Neural cell (in vitro differentiated cells): ENCODE results near the gene COL9A1. TPM values are rescaled to one million over a fixed set of nuclear protein-coding genes. Genes with fewer than 3 reads are reported as not detected.

Source experiments
- H2AFZ ChIP-seq: fragments of 200-600, 300-800 bp; sonication (generic), shearing (Covaris generic); 2 replicates; pipeline ENCODE4 v1.6.0; 2014; ENCODE audit warnings: low read depth, mild to moderate bottlenecking, antibody characterized with exemption, low read length, moderate library complexity
- H3F3A ChIP-seq: fragments of 200-600 bp; shearing (Covaris generic); 2 replicates; pipeline ENCODE4 v1.6.1; 2016; ENCODE audit warnings: mild to moderate bottlenecking, moderate library complexity, mixed read lengths, antibody characterized with exemption, low read length; ENCODE audit not compliant: insufficient read depth, poor library complexity, severe bottlenecking
- H3K27ac ChIP-seq: fragments of 200-600, 300-800 bp; sonication (generic), shearing (Covaris generic); 2 replicates; pipeline ENCODE4 v1.5.1; 2014; ENCODE audit warnings: mild to moderate bottlenecking, low read length, moderate library complexity
- H3K27me3 ChIP-seq: fragments of 300-800, 200-600 bp; sonication (generic), shearing (Covaris generic); 2 replicates; pipeline ENCODE4 v1.6.0; 2014; ENCODE audit warnings: mild to moderate bottlenecking, low read depth, low read length, moderate library complexity; ENCODE audit not compliant: insufficient read depth
- H3K36me3 ChIP-seq: fragments of 300-800, 200-600 bp; sonication (generic), shearing (Covaris generic); 2 replicates; pipeline ENCODE4 v1.5.1; 2014; ENCODE audit warnings: mild to moderate bottlenecking, antibody characterized with exemption, low read length, moderate library complexity; ENCODE audit not compliant: insufficient read depth
- H3K4me2 ChIP-seq: fragments of 300-800, 200-600 bp; sonication (generic), shearing (Covaris generic); 2 replicates; pipeline ENCODE4 v1.6.0; 2014; ENCODE audit warnings: mild to moderate bottlenecking, low read length
- H3K4me3 ChIP-seq: fragments of 300-800, 200-600 bp; sonication (generic), shearing (Covaris generic); 2 replicates; pipeline ENCODE4 v1.5.1; 2014; ENCODE audit warnings: mild to moderate bottlenecking, low read length, moderate library complexity
- H3K79me2 ChIP-seq: fragments of 200-600 bp; shearing (Covaris generic); replicated peaks from 2 replicates; pipeline ENCODE4 v1.6.0; 2014; ENCODE audit warnings: mild to moderate bottlenecking, low read length, moderate library complexity; ENCODE audit not compliant: insufficient read depth
- H3K9ac ChIP-seq: fragments of 300-800, 200-600 bp; sonication (generic), shearing (Covaris generic); 2 replicates; pipeline ENCODE4 v1.6.1; 2016; ENCODE audit warnings: mild to moderate bottlenecking, low read length, mixed read lengths
- H3K9me2 ChIP-seq: fragments of 200-600 bp; shearing (Covaris generic); 2 replicates; pipeline ENCODE4 v1.6.1; 2016; ENCODE audit warnings: mild to moderate bottlenecking, low read length, mixed read lengths; ENCODE audit not compliant: insufficient read depth
- H3K9me3 ChIP-seq: fragments of 200-600, 300-800 bp; sonication (generic), shearing (Covaris generic); 2 replicates; pipeline ENCODE4 v1.6.1; 2016; ENCODE audit warnings: mild to moderate bottlenecking, mixed run types, low read length, moderate library complexity, mixed read lengths
- H4K20me1 ChIP-seq: fragments of 200-600 bp; shearing (Covaris generic); 2 replicates; pipeline ENCODE4 v1.6.1; 2016; ENCODE audit warnings: mild to moderate bottlenecking, mixed run types; ENCODE audit not compliant: insufficient read depth
- EP300 ChIP-seq: fragments of 450-650 bp; conservative IDR thresholded peaks from 2 replicates; pipeline ENCODE4 v1.6.1; 2014; ENCODE audit warnings: antibody characterized with exemption, mild to moderate bottlenecking, moderate library complexity; ENCODE audit not compliant: poor library complexity, severe bottlenecking
- EZH2 ChIP-seq: fragments of 200-600, 300-800 bp; shearing (Covaris generic), sonication (generic); IDR thresholded peaks from 2 replicates; pipeline ENCODE4 v1.6.1; 2014; ENCODE audit warnings: antibody characterized with exemption, low read length, borderline replicate concordance, mild to moderate bottlenecking; ENCODE audit not compliant: insufficient read depth, poor library complexity, severe bottlenecking
- MXI1 ChIP-seq: fragments of 450-650 bp; conservative IDR thresholded peaks from 2 replicates; pipeline ENCODE4 v1.6.1; 2014; ENCODE audit warnings: antibody characterized with exemption, mild to moderate bottlenecking; ENCODE audit not compliant: poor library complexity, severe bottlenecking
- POLR2AphosphoS5 ChIP-seq: IDR thresholded peaks from 2 replicates; pipeline ENCODE4 v1.6.1; 2012
- RAD21 ChIP-seq: fragments of 450-650 bp; conservative IDR thresholded peaks from 2 replicates; pipeline ENCODE4 v1.6.1; 2014; ENCODE audit warnings: antibody characterized with exemption, mild to moderate bottlenecking, moderate library complexity
- SMC3 ChIP-seq: fragments of 450-650 bp; conservative IDR thresholded peaks from 2 replicates; pipeline ENCODE4 v1.6.1; 2014; ENCODE audit warnings: antibody characterized with exemption, mild to moderate bottlenecking, moderate library complexity; ENCODE audit not compliant: poor library complexity
- TAF1 ChIP-seq: IDR thresholded peaks from 2 replicates; pipeline ENCODE4 v1.6.1; 2012; ENCODE audit warnings: low read depth
- polyA plus RNA-seq: library from polyadenylated mRNA; depleted of rRNA; stranded (reverse); fragments of >200 nt; gene quantifications from 2 replicates; pipeline ENCODE4 v1.2.3, GENCODE V29; 2014
- TF ChIP-seq, protein P1 (sequence below): IDR thresholded peaks from 2 replicates; pipeline ENCODE4 v1.6.1; 2012; ENCODE audit warnings: borderline replicate concordance
- TF ChIP-seq, protein P2 (sequence below): fragments of 450-650 bp; IDR thresholded peaks from 2 replicates; pipeline ENCODE4 v1.5.1; 2014; ENCODE audit warnings: antibody characterized with exemption, mild to moderate bottlenecking, moderate library complexity; ENCODE audit not compliant: poor library complexity, severe bottlenecking

COL9A1 gene
- polyA plus RNA-seq, 1 donor from 2014 or later, result 1.0 TPM

DNA sequence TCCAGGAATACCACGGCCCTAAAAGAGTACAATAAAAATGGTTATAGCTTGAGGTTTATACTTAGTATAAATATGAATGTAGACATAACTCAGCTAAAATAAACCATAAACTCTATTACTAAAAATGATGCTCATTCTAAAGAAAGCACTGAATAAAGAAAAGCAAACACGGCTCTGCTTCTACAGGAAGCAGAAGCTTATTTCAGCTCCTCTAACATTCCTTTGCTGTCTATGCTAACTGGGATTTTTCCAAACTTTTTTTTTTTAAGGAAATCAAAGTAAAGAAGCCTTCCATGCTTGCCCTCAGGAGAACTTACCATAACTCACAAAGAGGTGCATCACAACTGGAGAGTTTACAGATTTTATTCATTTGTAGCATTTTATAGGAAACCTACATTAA lies 30.8 kb downstream of the COL9A1 start:
- TF ChIP-seq, protein P1, sequence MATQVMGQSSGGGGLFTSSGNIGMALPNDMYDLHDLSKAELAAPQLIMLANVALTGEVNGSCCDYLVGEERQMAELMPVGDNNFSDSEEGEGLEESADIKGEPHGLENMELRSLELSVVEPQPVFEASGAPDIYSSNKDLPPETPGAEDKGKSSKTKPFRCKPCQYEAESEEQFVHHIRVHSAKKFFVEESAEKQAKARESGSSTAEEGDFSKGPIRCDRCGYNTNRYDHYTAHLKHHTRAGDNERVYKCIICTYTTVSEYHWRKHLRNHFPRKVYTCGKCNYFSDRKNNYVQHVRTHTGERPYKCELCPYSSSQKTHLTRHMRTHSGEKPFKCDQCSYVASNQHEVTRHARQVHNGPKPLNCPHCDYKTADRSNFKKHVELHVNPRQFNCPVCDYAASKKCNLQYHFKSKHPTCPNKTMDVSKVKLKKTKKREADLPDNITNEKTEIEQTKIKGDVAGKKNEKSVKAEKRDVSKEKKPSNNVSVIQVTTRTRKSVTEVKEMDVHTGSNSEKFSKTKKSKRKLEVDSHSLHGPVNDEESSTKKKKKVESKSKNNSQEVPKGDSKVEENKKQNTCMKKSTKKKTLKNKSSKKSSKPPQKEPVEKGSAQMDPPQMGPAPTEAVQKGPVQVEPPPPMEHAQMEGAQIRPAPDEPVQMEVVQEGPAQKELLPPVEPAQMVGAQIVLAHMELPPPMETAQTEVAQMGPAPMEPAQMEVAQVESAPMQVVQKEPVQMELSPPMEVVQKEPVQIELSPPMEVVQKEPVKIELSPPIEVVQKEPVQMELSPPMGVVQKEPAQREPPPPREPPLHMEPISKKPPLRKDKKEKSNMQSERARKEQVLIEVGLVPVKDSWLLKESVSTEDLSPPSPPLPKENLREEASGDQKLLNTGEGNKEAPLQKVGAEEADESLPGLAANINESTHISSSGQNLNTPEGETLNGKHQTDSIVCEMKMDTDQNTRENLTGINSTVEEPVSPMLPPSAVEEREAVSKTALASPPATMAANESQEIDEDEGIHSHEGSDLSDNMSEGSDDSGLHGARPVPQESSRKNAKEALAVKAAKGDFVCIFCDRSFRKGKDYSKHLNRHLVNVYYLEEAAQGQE, result no peak
- TF ChIP-seq EZH2, result no peak
- no peak for TF ChIP-seq RAD21
- Histone ChIP-seq H3K79me2 (no peaks in the 10 kb centered on the region), H4K20me1 (no peaks in the 10 kb centered on the region), H3K27ac (no peak overlapping the region), H3K4me3 (no peak overlapping the region), H3K36me3 (no peaks in the 10 kb centered on the region), H3K9ac (no peak overlapping the region), H3K9me2 (no peaks in the 10 kb centered on the region), H3K27me3 (peaks cover 47% of the 10 kb centered on the region), H2AFZ (no peak overlapping the region), H3K4me2 (no peak overlapping the region), H3F3A (no peaks in the 10 kb centered on the region), H3K9me3 (no peaks in the 10 kb centered on the region)

DNA sequence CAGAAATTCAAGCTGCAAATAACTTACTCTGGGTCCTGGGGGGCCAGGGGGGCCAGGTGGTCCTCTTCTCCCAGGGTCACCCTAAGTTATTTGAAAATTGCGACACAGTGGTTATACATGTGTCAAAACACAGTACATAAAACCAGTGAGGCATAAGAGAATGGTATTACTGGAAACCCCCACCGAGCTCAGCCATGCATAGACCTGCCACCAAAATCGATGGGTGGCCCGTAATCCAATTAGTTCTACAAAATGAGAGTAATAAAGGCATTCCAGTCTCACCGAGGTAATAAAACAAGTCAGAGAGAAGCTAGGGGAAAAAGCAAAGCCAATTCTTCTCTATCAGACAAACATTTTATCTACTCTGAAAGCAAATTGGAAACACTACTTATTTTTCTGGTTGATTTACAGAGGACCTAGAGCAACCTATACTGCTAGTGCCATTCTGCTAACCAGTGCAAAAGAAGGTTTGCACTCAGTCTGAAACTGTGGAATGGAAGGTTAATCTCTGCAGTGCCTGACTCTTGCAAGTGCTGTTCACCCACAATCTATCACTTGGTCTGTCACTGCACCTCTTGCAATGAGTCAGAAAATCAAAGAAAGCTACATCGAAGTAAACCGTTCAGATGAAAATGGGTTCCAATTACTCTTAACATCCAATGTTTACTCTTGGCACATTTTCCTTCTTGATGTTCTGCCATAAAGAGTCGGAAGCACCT lies 32.4 kb downstream of the COL9A1 start:
- Histone ChIP-seq H3K36me3 (no peaks in the 10 kb centered on the region), H2AFZ (no peak overlapping the region), H3K27ac (no peak overlapping the region), H3K9ac (no peak overlapping the region), H3K79me2 (no peaks in the 10 kb centered on the region), H3K4me3 (no peak overlapping the region), H3K9me2 (no peaks in the 10 kb centered on the region), H3K27me3 (peaks cover 47% of the 10 kb centered on the region), H4K20me1 (no peaks in the 10 kb centered on the region), H3K4me2 (no peak overlapping the region), H3F3A (no peaks in the 10 kb centered on the region), H3K9me3 (no peaks in the 10 kb centered on the region)
- TF ChIP-seq TAF1 (no peak), MXI1 (no peak)

DNA sequence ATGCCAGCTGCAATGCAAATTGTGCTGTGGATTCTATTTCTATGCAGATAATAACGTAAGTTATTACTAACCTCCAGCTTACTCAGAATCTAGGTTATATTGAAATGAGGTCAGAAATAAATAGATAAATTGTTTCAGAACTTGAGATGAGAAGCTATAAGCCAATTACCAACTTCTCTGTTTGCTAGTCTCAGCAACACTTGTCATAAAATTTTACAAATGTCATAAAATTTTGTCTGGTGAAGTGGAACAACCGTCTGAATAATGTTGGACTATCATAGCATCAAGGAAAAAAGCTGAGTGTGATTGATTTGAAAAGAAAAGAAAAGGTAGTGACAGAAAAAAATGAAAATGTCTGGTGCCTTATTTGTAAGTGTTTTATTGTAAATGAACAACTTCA lies 36.7 kb downstream of the COL9A1 start:
- H3K9me3 ChIP-seq, result no peaks in the 10 kb centered on the region
- H3K9me2 ChIP-seq, result no peaks in the 10 kb centered on the region
- no peak overlapping the region for H3K27ac ChIP-seq
- H3K9ac ChIP-seq, result no peak overlapping the region
- H3K27me3 ChIP-seq, result peaks cover 21% of the 10 kb centered on the region
- H3F3A ChIP-seq, result no peaks in the 10 kb centered on the region
- no peaks in the 10 kb centered on the region for H4K20me1 ChIP-seq
- H3K79me2 ChIP-seq, result no peaks in the 10 kb centered on the region
- no peak overlapping the region for H2AFZ ChIP-seq
- H3K36me3 ChIP-seq, result no peaks in the 10 kb centered on the region
- H3K4me2 ChIP-seq, result no peak overlapping the region
- H3K4me3 ChIP-seq, result no peak overlapping the region
- TF ChIP-seq, protein P1, result no peak
- no peak for TF ChIP-seq MXI1
- no peak for TF ChIP-seq EP300
- no peak for TF ChIP-seq SMC3
- TF ChIP-seq EZH2, result no peak
- no peak for TF ChIP-seq RAD21
- TF ChIP-seq TAF1, result no peak
- TF ChIP-seq, protein P2, sequence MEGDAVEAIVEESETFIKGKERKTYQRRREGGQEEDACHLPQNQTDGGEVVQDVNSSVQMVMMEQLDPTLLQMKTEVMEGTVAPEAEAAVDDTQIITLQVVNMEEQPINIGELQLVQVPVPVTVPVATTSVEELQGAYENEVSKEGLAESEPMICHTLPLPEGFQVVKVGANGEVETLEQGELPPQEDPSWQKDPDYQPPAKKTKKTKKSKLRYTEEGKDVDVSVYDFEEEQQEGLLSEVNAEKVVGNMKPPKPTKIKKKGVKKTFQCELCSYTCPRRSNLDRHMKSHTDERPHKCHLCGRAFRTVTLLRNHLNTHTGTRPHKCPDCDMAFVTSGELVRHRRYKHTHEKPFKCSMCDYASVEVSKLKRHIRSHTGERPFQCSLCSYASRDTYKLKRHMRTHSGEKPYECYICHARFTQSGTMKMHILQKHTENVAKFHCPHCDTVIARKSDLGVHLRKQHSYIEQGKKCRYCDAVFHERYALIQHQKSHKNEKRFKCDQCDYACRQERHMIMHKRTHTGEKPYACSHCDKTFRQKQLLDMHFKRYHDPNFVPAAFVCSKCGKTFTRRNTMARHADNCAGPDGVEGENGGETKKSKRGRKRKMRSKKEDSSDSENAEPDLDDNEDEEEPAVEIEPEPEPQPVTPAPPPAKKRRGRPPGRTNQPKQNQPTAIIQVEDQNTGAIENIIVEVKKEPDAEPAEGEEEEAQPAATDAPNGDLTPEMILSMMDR, result no peak
- TF ChIP-seq POLR2AphosphoS5, result no peak
